ENCODE data around the gene UCP3. TPM values are rescaled to one million over a fixed set of nuclear protein-coding genes. Genes with fewer than 3 reads are reported as not detected.

Gene UCP3
- total RNA-seq, 3 donors from 2014 or later (not counting 1 experiment from before 2014, with no cell fraction given) = 7.8 to 8.6 (median 8.5) TPM

DNA sequence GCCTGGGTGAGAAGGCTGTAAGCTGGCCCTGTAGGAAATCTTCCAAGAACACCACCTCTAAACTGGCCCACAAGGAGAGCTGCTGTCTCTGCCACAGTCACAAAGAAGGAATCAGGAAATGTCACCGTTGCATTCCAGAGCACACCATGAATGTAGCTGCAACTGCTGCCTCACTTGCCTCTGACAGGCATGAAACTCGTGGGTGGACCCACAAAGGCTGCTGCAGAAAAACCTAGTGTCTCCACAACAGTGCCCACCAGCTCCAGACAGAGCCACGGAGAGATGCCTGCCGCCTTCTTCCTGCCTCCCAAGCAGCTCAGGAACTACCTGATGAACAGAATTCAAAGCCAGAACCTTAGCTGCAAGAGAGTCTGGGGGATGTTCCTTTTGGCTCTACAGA, 47.6 kb downstream of the UCP3 start:
- H3K4me1 Mint-ChIP-seq = peaks cover 10 to 14% of the 10 kb centered on the region in 2 donors

DNA sequence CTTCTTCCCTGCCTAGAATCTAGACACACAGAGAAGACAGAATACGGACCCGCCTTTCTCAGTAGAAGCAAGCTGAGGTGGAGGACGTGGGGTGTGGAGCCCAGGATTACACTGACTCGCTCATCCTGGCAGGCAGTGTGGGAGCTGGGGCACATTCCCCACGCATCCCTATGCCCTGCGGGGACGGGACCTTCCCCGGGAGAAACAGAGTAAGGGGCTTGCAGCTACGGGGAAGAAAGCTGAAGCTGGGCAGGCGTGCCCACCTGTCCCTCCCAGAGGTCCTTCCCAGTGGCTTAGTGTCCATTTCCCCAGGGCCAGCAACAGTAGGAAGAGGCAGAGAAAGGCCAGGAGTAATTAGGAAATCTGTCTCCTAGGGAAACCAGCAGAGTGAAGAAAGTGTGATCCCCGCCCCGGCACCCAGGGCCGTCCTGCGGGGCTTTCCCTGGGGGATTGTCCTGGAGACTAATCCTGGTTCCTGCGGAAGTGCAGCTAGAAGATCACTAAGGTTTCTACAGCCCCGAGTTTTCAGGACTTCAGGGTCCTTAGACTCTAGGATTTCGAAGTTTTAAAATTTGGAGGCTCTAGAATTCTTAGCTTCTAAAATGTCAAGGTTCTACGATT, 50.3 kb downstream of the UCP3 start:
- no peaks in the 10 kb centered on the region for H3K36me3 ChIP-seq (ENCODE audit: control insufficient read depth, insufficient read depth, low read length)
- H3K4me3 Mint-ChIP-seq = no peak overlapping the region
- no peak overlapping the region for H3K4me3 ChIP-seq (ENCODE audit: low read length)
- 91% methylated on average over 18 of the region's 18 CpGs for WGBS (ENCODE audit: insufficient coverage)
- no peaks in the 10 kb centered on the region for H3K9me3 Mint-ChIP-seq
- ATAC-seq = no peak
- no peaks in the 10 kb centered on the region for H3K27me3 ChIP-seq (ENCODE audit: control insufficient read depth, insufficient read depth, low read length)
- intact Hi-C loops (cut with micrococcal nuclease) = no loop called here
- H3K36me3 Mint-ChIP-seq = no peaks in the 10 kb centered on the region
- no peak overlapping the region for H3K27ac ChIP-seq (ENCODE audit: low read length)
- no peak for DNase-seq
- H3K9me3 ChIP-seq (ENCODE audit: control insufficient read depth, insufficient read depth, low read length) = no peaks in the 10 kb centered on the region
- peaks cover 5% of the 10 kb centered on the region in 2 donors for H3K4me1 Mint-ChIP-seq
- TF ChIP-seq, protein P1, sequence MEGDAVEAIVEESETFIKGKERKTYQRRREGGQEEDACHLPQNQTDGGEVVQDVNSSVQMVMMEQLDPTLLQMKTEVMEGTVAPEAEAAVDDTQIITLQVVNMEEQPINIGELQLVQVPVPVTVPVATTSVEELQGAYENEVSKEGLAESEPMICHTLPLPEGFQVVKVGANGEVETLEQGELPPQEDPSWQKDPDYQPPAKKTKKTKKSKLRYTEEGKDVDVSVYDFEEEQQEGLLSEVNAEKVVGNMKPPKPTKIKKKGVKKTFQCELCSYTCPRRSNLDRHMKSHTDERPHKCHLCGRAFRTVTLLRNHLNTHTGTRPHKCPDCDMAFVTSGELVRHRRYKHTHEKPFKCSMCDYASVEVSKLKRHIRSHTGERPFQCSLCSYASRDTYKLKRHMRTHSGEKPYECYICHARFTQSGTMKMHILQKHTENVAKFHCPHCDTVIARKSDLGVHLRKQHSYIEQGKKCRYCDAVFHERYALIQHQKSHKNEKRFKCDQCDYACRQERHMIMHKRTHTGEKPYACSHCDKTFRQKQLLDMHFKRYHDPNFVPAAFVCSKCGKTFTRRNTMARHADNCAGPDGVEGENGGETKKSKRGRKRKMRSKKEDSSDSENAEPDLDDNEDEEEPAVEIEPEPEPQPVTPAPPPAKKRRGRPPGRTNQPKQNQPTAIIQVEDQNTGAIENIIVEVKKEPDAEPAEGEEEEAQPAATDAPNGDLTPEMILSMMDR (IDR thresholded peaks at IDR 0.05) = no peak
- no peak overlapping the region for H3K27ac Mint-ChIP-seq
- no peaks in the 10 kb centered on the region for H3K4me1 ChIP-seq (ENCODE audit: control insufficient read depth, insufficient read depth, low read length)
- H3K27me3 Mint-ChIP-seq (ENCODE audit: low read depth in 2 of 2) = peaks cover 17 to 29% of the 10 kb centered on the region in 2 donors

More for the DNA sequence above, 47.6 kb downstream of the UCP3 start:
- H3K27ac Mint-ChIP-seq = no peak overlapping the region
- 71% methylated on average over 4 of the region's 4 CpGs for WGBS (ENCODE audit: insufficient coverage)
- no peaks in the 10 kb centered on the region for H3K9me3 ChIP-seq (ENCODE audit: control insufficient read depth, insufficient read depth, low read length)
- ATAC-seq (no peak), DNase-seq (no peak)
- H3K36me3 ChIP-seq (ENCODE audit: control insufficient read depth, insufficient read depth, low read length) = no peaks in the 10 kb centered on the region
- H3K27ac ChIP-seq (ENCODE audit: low read length) = no peak overlapping the region
- intact Hi-C loops (cut with micrococcal nuclease) = loop anchor here (5.0 kb wide), 2 partner anchors 131 to 486 kb away; no protein-coding TSS in a partner anchor
- no peak overlapping the region for H3K4me3 ChIP-seq (ENCODE audit: low read length)
- H3K36me3 Mint-ChIP-seq = no peaks in the 10 kb centered on the region
- H3K4me1 ChIP-seq (ENCODE audit: control insufficient read depth, insufficient read depth, low read length) = peaks cover 11% of the 10 kb centered on the region
- H3K9me3 Mint-ChIP-seq = no peaks in the 10 kb centered on the region
- no peaks in the 10 kb centered on the region for H3K27me3 ChIP-seq (ENCODE audit: control insufficient read depth, insufficient read depth, low read length)
- TF ChIP-seq, protein P1 (IDR thresholded peaks at IDR 0.05) = no peak
- peaks cover 12 to 23% of the 10 kb centered on the region in 2 donors for H3K27me3 Mint-ChIP-seq (ENCODE audit: low read depth in 2 of 2)
- no peak overlapping the region for H3K4me3 Mint-ChIP-seq

DNA sequence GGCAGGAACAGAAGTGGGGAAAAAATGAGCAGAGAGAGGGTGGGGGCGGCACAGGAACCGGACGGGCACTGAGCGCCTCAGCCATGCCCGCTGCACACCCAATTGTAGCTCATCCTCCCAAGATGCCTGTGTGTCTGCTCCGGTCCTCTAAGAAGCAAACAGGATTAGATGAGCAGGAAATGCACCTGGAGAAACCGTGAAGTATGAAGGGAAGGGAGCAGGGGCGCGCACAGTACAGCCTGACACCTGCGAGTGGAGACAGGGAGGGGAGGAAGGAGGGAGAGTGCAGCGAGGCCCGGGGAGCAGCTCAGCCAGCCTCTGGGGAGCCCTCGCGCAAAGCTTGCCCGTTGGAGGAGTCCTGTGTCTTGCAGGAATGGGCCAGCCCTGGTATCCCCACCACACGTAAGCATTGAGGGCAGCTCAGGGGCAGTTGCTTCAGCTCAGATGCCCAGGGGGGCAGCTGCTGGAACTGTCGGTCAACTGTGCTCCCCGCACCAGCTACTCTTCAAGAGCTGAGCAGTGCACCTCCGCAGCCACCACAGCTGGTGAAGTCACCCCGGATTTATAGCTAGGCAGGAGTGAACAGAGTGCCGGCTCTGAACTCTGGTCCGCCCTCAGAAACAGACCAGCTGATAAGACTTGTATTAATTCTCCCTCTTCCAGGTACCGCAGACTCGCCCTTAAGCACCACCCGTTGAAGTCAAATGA, 51.1 kb downstream of the UCP3 start:
- Mint-ChIP-seq H3K27me3 (ENCODE audit: low read depth in 2 of 2) (peaks cover 17 to 29% of the 10 kb centered on the region in 2 donors), H3K36me3 (no peaks in the 10 kb centered on the region), H3K4me3 (peak overlapping the region; percentile 53), H3K4me1 (peaks cover 5% of the 10 kb centered on the region in 2 donors), H3K27ac (no peak overlapping the region), H3K9me3 (no peaks in the 10 kb centered on the region)
- TF ChIP-seq, protein P1 (IDR thresholded peaks at IDR 0.05) = no peak
- 69% methylated on average over 25 of the region's 25 CpGs for WGBS (ENCODE audit: insufficient coverage)
- peak in 1 of 3 donors; percentile 26 for ATAC-seq
- no peak overlapping the region for H3K27ac ChIP-seq (ENCODE audit: low read length)
- H3K4me1 ChIP-seq (ENCODE audit: control insufficient read depth, insufficient read depth, low read length) = no peaks in the 10 kb centered on the region
- no peak overlapping the region for H3K4me3 ChIP-seq (ENCODE audit: low read length)
- no peaks in the 10 kb centered on the region for H3K27me3 ChIP-seq (ENCODE audit: control insufficient read depth, insufficient read depth, low read length)
- H3K36me3 ChIP-seq (ENCODE audit: control insufficient read depth, insufficient read depth, low read length) = no peaks in the 10 kb centered on the region
- intact Hi-C loops (cut with micrococcal nuclease) = no loop called here
- H3K9me3 ChIP-seq (ENCODE audit: control insufficient read depth, insufficient read depth, low read length) = no peaks in the 10 kb centered on the region
- DNase-seq = no peak
